GM12891 (cell line): ENCODE results near the gene SLC9A9.

ENCODE experiments used
- POLR2A ChIP-seq: IDR thresholded peaks from 2 replicates; pipeline ENCODE4 v1.6.1; 2011; ENCODE audit warnings: low read depth, low read length, control low read depth
- POLR2AphosphoS5 ChIP-seq: IDR thresholded peaks from 2 replicates; pipeline ENCODE4 v1.6.1; 2011; ENCODE audit warnings: low read depth, low read length, control low read depth
- POU2F2 ChIP-seq: IDR thresholded peaks from 2 replicates; pipeline ENCODE4 v1.6.1; 2011; ENCODE audit warnings: low read depth, mild to moderate bottlenecking, control low read depth, low read length, moderate library complexity
- SPI1 ChIP-seq: IDR thresholded peaks from 2 replicates; pipeline ENCODE4 v1.6.1; 2011; ENCODE audit warnings: low read depth, low read length, control low read depth
- TAF1 ChIP-seq: IDR thresholded peaks from 2 replicates; pipeline ENCODE4 v1.6.1; 2011; ENCODE audit warnings: low read depth, low read length, control low read depth

GRCh38 chr3:143295201-143296080, 552.8 kb downstream of the SLC9A9 start:
- TF ChIP-seq POLR2A = no peak
- TF ChIP-seq POLR2AphosphoS5 = no peak
- TF ChIP-seq POU2F2 = no peak
- no peak for TF ChIP-seq TAF1
- no peak for TF ChIP-seq SPI1
